Tibial artery (tissue), 4 donors: ENCODE measurements around the gene SRGN.

Experiments used
- DNase-seq, 2 donors: peaks; one replicate each; pipeline ENCODE4 v3.0.0-alpha.2; 2019
- H3K27ac ChIP-seq, 2 donors: fragments of 200-600 bp; sonication (generic) in 1 of 2; 1 replicate in 1 of 2; 2 replicates in 1 of 2; pipeline ENCODE4 v1.5.1; 2018 to 2019; ENCODE audit warnings: mild to moderate bottlenecking in 1 of 2
- H3K27me3 ChIP-seq, 2 donors: fragments of 200-600 bp; sonication (generic) in 1 of 2; one replicate each; pipeline versions ENCODE4 v1.5.1 to v1.6.0; 2016 to 2019
- H3K36me3 ChIP-seq, 3 donors: fragments of 200-600 bp; sonication (generic) in 2 of 3; one replicate each; pipeline ENCODE4 v1.5.1; 2016 to 2019; ENCODE audit warnings: mild to moderate bottlenecking in 2 of 3
- H3K4me1 ChIP-seq, 4 donors: fragments of 200-600 bp; sonication (generic) in 2 of 4; 1 replicate in 3 of 4; 2 replicates in 1 of 4; pipeline ENCODE4 v1.5.1; 2016 to 2019
- H3K4me3 ChIP-seq, 2 donors: fragments of 200-600 bp; sonication (generic) in 1 of 2; 1 replicate in 1 of 2; 2 replicates in 1 of 2; pipeline ENCODE4 v1.5.1; 2018 to 2019; ENCODE audit warnings: mild to moderate bottlenecking in 2 of 2
- H3K9me3 ChIP-seq, 3 donors: fragments of 200-600 bp; sonication (generic) in 1 of 3; one replicate each; pipeline ENCODE4 v1.5.1; 2016 to 2019
- CTCF ChIP-seq, 2 experiments: fragments of 200-600 bp in 1 of 2; fragments of 450-650 bp in 1 of 2; IDR thresholded peaks; one replicate each; pipeline ENCODE4 v1.5.1; 2017 to 2019; ENCODE audit warnings: antibody characterized with exemption in 2 of 2, mild to moderate bottlenecking in 1 of 2, moderate library complexity in 1 of 2
- intact Hi-C: fragments of 100-400 bp; cut with DNase I; formaldehyde crosslinking; loops from one replicate; pipeline ENCODE4 v1.15.0; 2023; ENCODE audit warnings: low total_unique reads

SRGN gene

GRCh38 chr10:69061305-69062161 is 26.4 kb upstream of the SRGN start:
- DNase-seq = peak; percentile 73 to 85
- Histone ChIP-seq H3K4me1 (peaks cover 0 to 43% (median 30%) of the 10 kb centered on the region in 4 donors), H3K9me3 (no peaks in the 10 kb centered on the region), H3K4me3 (peak overlapping the region; percentile 28 to 30), H3K36me3 (no peaks in the 10 kb centered on the region), H3K27ac (peak overlapping the region; percentile 79 to 84), H3K27me3 (no peaks in the 10 kb centered on the region)
- no peak for TF ChIP-seq CTCF (IDR thresholded peaks at IDR 0.05)
- intact Hi-C loops = no loop called here

GRCh38 chr10:69062901-69063300 is 25.0 kb upstream of the SRGN start:
- H3K27me3 ChIP-seq = no peaks in the 10 kb centered on the region
- intact Hi-C loops = no loop called here
- no peaks in the 10 kb centered on the region for H3K36me3 ChIP-seq
- H3K9me3 ChIP-seq = no peaks in the 10 kb centered on the region
- no peak for DNase-seq
- H3K4me3 ChIP-seq = no peak overlapping the region
- peak overlapping the region in 1 of 2 donors; percentile 79 for H3K27ac ChIP-seq
- H3K4me1 ChIP-seq = peaks cover 0 to 44% (median 30%) of the 10 kb centered on the region in 4 donors
- no peak for TF ChIP-seq CTCF (IDR thresholded peaks at IDR 0.05)

- H3K36me3 ChIP-seq = no peaks in the 10 kb centered on the region
- peaks cover 0 to 44% (median 30%) of the 10 kb centered on the region in 4 donors for H3K4me1 ChIP-seq
- no peaks in the 10 kb centered on the region for H3K9me3 ChIP-seq
- intact Hi-C loops = no loop called here
- H3K27ac ChIP-seq = peak overlapping the region; percentile 49 to 68
- no peak for TF ChIP-seq CTCF (IDR thresholded peaks at IDR 0.05)
- no peaks in the 10 kb centered on the region for H3K27me3 ChIP-seq
- H3K4me3 ChIP-seq = no peak overlapping the region
- no peak for DNase-seq
Measured at GRCh38 chr10:69064762-69065328, 23.1 kb upstream of the SRGN start.

- no peaks in the 10 kb centered on the region for H3K9me3 ChIP-seq
- peaks cover 0 to 39% (median 30%) of the 10 kb centered on the region in 4 donors for H3K4me1 ChIP-seq
- H3K4me3 ChIP-seq = no peak overlapping the region
- peak in 1 of 2 donors; percentile 79 for DNase-seq
- H3K36me3 ChIP-seq = no peaks in the 10 kb centered on the region
- H3K27ac ChIP-seq = peak overlapping the region; percentile 49 to 68
- H3K27me3 ChIP-seq = no peaks in the 10 kb centered on the region
- intact Hi-C loops = no loop called here
- no peak for TF ChIP-seq CTCF (IDR thresholded peaks at IDR 0.05)
Measured at GRCh38 chr10:69065406-69066361, 22.2 kb upstream of the SRGN start.

GRCh38 chr10:69067189-69067588 is 20.7 kb upstream of the SRGN start:
- TF ChIP-seq CTCF (IDR thresholded peaks at IDR 0.05) = no peak
- no peak overlapping the region for H3K4me3 ChIP-seq
- no peaks in the 10 kb centered on the region for H3K36me3 ChIP-seq
- DNase-seq = no peak
- H3K27me3 ChIP-seq = no peaks in the 10 kb centered on the region
- H3K27ac ChIP-seq = no peak overlapping the region
- intact Hi-C loops = no loop called here
- no peaks in the 10 kb centered on the region for H3K9me3 ChIP-seq
- peaks cover 0 to 26% (median 17%) of the 10 kb centered on the region in 4 donors for H3K4me1 ChIP-seq
